HL-60/S4 treated with retinoic acid at 250 ng/mL for 4 days and 3 days (cell line): ENCODE measurements around the gene BBIP1.
"Not testable (repeated sequence)": the region's sequence is repeated elsewhere in the genome, so short reads cannot be mapped to it uniquely, and the experiment has no call there.

Experiments
- in situ Hi-C: fragments of 300-500 bp; cut with MboI; formaldehyde crosslinking; loops from 2 replicates; pipeline ENCODE4 v1.7.0; 2022; ENCODE audit warnings: low sequenced_read_pairs

Gene BBIP1

DNA sequence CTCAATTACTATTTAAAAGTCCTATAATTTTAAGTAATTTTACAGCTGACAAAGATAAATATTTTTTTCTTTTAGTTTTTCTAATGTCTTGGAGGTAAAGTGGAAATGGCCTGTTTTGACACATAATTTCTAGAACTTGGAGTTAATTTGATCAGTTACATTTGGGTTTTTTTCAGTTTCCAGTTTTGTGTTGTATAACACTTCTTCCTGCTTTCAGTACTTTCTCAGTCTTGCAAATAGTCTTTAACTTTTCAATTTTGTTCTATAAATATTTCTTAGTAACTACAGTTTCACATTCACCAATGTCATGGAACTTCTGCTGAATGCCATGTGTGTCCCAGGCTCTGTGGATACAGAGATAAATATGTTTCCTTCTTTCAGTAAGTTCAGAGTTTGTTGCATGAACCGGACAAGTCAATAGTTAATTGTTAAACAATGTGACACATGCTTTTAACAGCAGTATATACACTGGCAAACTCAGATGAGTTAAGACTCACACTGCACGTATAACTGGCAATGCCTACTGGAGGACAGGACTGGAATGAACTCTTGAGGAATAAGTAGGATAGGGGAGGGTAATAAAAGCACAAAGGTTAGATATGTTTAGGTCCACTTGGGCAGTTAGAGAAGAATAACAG, 5.0 kb upstream of the BBIP1 start:
- in situ Hi-C loops, result no loop called here

DNA sequence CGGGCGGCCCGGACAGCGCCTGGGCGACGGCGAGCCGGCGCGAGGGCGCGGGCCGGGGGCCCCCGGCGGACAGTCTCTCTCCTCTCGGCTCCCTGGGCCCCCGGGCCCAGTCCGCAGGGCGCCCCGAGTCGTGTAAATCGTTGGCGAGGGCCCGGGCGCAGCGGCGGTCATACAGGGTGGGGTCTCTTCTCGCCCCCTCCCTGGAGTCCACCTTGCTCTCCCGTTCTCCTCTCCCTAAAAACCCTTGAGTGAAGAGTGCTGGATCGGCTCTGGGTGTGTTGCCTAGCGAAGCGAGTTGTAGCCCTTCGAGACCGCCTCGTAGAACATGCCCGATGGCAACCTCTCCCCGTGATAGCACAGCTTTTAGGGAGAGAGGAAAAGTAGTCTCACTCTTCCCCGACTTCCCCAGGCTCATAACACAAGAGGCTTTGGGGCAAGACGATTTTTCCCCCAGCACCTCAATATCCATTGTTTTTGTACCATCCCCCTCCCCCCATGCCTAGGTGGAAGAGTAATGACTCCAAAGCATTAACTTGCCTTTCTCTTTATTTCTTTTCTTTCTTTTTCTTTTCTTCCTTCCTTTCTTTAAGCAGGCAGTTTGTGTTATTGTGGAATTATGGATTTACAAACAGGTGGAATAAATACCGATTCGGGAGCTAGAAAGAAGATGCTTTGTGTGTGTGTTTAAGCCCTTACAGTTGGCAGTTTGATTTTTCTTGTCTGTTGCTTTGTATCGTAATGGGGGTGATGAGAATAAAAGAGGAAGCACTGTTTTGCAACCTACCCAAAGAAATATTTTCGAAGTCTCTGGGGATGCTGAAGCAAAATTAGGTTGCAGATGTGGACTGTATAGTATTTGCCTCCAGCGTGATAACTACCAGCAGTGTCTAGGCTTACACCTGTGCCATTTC, 1.2 kb upstream of the BBIP1 start:
- in situ Hi-C loops, result no loop called here

DNA sequence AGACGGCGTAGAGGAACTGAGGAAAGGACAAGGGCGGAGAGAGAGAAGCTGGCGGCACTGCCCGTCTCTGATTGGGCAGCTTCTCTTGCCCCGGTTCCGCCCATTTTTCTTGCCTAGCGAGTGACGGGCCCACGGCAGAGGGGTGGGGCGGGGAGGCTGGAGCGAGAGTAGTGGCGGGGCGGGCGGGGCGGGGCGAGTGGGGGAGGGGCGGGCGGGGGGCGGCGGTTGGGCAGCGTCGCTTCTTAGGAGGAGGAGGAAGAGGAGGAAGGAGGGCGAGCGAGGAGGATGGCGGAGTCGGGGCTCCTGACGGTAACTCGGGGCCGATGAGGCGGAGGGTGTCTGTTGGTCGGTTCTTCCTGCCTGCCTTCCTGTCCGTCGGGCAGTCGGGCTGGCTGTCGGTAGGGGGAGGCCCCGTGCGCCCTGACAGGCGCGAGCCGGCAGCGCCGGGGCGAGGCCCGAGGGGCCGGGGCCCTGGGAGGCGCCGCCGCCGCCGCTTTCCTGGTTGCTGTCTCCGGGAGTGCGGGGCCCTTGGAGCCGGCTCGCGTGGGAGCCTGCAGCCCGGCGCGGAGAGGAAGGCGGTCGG, 460 bp upstream of the BBIP1 start, which contains the start of gene SHOC2:
SHOC2 (plus strand) TSS at position 256 of the 583 bp plus-strand sequence. CDS start 44,755 bp downstream, outside the sequence.
- in situ Hi-C loops, result no loop called here

DNA sequence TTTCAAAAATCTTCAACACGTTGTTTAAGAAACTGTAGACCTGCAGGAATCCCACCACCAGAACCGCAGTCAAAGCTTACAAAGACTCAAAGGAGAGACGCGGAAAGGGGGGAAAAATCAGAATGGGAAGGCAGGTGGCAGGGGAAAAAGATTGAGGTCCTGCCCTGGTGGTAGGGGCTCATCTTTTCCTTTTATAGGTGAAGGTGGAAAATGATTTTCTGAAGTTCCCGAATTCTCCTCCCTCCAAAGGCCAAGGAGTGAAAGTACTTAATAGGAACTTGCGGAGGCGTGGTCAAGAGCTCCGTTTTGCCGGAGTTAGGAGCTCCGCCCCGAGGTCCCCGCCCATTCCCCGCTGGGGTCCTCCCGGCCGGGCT, 724 bp downstream of the BBIP1 start:
- in situ Hi-C loops, result no loop called here

DNA sequence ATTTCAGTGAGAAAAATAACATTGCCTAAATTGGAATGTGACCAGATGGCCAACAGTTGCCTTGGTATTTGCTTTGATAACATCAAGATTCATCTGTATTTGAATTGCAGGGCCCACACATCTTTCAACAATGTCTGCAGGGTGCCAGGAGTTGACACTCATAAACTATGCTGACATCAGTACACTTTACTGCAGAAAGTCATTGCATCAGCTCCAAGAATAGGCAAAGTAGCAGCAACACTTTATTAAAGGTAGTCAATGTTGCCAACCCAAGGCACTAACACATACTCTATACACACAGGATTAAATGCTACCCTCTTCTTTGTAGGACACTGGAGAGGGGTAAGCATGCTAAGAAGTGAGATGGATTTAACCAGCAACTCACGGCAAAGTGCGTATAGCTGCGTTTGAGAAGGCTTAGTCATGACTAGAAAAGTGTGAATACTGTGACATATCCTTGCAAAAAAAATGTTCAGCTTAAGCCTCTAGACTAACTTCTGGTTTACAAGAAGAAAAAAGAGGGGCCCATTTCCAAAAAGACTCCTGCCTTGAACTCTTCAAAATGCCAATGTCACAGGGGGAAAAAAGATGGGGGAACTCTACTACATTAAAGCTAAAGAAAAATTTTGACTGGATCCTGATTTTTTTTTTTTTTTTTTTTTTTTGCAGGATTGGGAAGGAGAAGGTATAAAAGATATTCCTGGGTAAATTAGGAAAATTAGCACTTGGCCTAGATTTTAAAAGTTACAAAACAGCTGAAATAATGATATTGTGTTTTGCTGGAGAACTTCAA, 2.2 kb downstream of the BBIP1 start:
- in situ Hi-C loops, result no loop called here

DNA sequence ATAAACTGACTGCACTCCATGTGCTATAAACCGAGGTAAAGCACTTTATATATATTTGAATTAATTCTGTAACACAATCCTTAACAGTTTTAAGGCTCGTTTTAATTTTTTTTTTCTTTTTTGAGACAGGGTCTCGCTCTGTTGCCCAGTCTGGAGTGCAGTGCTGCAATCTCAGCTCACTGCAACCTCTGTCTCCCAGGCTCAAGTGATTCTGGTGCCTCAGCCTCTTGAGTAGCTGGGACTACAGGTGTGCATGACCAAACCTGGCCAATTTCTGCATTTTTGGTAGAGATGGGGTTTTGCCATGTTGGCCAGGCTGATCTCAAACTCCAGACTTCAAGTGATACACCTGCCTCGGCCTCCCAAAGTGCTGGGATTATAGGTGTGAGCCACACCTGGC, 3.4 kb downstream of the BBIP1 start:
- in situ Hi-C loops, result not testable (repeated sequence)

DNA sequence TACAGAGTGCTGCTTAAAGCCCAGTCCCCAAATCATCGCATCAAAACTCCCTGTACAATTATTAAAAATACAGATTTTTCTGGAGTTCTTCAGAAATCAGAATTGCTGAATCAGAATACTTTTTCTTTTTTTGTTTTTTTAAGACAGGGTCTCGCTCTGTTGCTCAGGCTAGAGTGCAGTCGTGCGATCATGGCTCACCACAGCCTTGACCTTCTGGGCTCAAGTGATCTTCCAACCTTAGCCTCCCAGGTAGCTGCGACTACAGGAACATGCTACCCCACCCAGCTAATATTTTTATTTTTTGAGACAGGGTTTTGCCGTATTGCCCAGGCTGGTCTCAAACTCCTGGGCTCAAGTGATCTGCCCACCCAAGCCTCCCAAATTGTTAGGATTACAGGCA, 3.9 kb downstream of the BBIP1 start:
- in situ Hi-C loops, result no loop called here

DNA sequence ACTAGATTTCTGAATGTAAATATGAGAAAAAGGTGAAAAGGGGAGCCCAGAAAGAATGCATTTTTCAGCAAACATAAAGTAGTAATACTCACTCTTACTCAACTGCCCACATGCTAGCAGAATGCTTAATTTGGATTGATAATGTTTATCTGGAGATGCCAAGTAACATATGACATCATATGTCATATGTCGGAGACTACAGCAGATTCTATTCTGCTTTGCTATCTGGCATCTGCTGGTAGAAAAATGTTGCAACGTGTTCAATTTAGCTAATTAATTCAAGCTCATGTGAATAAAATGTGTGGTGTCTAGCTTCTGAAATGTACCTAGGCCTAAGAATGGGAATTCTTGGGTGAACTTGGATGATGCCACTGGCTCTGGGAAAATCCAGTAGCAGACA, 4.5 kb downstream of the BBIP1 start:
- in situ Hi-C loops, result no loop called here

DNA sequence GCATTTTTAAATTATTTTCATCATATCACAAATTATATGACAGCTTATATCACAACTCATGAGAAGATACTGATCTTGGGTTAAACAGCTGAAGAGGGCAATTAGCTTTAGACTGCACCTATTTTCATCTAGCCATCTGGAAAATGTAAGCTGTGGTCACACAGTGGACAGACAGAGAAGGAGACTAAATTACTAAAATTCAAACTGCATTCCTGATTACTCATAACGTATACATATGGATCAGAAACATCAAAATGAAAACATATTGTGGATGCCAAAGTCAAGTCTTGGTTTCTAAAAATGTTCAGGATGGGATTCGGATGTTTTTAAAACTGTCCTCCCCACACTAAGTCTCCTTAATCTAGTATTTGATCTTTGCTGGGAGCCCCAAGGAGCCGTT, 6.6 kb downstream of the BBIP1 start:
- in situ Hi-C loops, result no loop called here

DNA sequence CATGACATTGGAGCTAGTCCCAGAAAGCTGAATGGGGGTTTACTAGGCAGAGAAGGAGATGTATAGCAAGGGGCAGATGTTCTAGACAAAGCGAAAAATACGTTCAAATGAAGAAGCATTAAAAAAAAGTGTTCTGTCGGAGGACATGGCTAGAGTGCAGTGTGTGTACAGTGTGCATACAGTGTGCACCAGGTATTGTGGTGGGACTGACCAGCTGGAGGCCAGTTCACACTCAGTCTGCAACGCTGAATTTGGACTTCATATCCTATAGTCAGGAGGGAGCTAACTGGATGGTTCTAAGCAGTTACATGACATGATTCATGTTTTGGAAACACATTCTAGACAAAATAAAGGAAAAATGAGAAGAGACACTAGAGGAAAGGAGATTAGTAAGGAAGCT, 8.8 kb downstream of the BBIP1 start:
- in situ Hi-C loops, result no loop called here

DNA sequence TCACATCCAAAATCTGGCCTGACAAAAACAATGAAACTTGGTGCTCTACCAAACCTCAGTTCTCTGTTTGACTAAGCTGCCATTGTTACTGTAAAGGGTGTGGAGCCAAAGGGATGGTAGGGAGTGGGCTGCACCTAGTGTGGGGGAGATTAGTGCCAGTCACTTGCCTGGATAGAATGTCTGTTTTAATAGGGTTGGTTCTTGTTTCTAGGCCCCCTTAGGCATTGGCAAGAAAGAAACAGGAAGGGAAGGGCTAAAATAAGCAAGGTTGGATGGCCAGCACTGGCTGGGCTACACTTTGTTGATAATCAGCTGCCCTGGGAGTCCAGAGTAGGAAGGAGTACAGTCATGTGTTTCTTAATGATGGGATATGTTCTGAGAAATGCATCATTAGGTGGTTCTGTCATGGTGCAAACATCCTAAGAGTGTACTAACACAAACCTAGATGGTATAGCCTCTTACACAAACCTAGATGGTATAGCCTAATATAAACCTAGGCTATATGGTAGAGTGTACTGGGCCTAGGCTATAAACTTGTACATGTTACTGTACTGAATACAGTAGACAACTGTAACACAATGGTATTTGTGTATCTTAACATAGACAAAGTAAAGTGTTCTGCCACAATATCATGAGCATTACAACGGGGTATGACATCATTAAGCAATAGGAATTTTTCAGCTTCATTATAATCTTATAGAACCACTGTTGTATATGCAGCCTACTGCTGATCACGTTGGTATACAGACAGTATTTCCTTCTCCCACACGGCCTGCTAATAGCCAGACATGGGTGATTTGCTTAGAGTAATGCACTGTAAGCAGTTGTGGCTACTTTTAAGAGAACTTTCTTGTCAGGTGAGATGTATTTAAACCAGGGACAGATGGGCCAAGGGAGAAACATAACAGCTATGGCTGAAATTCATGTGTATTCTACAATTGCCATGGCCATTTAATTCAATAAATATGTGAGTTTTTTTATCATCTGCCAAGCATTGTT, 15.4 kb downstream of the BBIP1 start:
- in situ Hi-C loops, result no loop called here

DNA sequence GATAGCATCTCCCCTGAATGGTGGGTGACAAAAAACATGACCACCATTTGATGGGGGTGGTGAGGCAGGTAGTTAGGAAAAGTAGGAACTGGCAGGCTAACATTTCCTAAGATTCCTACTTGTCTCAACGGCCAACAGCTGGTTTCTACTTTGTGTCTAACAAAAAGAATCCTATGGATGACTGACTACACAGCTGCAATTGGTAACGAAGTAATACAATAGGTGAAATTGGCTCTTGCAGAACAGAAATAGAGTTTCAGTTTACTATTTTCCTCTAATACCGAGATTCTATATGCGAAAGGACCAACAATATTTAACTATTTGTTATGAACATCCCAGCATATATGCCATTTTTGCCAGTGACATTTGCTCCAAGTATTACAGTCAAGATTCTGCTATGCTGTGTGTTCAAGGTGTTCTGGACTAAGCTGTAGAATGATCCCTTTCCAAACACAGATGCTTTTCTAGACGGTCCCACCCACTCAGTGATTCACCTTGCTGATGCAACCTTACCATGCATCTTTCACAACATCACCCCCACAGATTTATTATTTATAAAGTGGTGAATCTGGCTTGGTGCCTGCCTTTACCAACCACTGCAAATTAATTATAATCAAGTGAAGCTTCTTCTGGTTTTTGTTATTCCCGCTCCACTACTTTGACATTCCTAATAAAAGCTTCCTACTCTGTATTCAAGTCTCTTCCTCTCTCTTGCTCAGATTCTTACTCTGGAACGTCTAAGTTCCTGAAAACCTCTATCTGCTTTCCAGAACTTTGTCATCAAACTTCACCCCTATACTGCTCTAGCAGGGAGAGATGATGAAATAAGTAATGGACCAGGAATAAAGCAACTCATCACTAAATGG, 16.8 kb downstream of the BBIP1 start:
- in situ Hi-C loops, result no loop called here

DNA sequence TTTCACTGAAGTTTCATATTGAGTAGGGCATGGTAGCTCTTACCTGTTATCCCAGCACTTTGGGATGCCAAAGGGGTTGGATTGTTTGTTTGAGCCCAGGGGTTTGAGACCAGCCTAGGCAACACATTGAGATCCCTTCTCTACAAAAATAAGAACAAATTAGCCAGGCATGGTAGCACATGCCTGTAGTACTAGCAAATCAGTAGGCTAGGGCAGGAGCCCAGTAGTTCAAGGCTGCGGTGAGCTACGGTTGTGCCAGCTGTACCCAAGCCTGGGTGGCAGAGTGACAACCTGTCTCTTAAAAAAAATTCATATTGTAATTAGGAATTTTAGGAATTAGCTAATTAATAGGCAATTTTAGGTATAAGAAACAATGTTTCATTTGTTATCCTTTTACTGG, 18.0 kb downstream of the BBIP1 start:
- in situ Hi-C loops, result no loop called here

DNA sequence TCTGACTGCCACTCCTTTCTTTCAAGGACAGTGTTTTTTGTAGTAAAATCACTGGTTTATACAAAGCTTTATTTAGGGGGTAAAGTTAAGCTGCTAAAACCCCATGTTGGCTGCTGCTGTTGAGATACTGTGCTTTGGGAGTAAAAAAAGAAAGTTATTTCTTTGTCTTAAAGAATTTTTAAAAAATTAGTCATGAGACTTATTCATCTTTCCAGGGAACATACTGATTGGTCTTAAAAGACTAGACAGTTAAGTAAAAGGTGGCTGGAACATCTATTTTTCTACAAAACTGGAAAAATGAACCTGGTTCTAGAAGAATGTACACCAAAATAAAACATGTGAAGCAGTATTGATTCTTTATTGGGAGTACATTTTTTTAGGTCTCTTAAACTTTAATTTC, 20.6 kb downstream of the BBIP1 start:
- in situ Hi-C loops, result loop anchor here (25.0 kb wide), 1 partner anchor 286 kb away; no protein-coding TSS in a partner anchor

DNA sequence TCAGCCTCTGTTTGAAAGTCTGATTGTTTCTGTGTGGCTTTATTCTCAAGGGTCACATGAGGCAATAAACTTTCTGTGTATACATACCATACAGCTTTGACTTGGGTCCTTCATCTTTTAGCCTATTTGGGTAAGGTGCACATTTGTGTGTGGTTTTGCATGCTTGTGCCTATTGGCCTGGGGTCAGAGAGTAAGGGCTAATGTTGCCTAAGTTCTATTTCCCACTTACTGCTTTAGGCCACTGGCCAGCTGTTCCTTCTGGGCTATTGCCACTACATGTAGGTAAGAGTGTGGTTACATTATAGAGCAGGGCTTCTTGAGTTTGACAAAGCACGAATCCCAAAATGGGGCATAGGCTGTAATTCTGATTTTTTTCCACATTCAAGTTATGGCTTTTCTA, 21.8 kb downstream of the BBIP1 start:
- in situ Hi-C loops, result loop anchor here (25.0 kb wide), 1 partner anchor 285 kb away; no protein-coding TSS in a partner anchor

DNA sequence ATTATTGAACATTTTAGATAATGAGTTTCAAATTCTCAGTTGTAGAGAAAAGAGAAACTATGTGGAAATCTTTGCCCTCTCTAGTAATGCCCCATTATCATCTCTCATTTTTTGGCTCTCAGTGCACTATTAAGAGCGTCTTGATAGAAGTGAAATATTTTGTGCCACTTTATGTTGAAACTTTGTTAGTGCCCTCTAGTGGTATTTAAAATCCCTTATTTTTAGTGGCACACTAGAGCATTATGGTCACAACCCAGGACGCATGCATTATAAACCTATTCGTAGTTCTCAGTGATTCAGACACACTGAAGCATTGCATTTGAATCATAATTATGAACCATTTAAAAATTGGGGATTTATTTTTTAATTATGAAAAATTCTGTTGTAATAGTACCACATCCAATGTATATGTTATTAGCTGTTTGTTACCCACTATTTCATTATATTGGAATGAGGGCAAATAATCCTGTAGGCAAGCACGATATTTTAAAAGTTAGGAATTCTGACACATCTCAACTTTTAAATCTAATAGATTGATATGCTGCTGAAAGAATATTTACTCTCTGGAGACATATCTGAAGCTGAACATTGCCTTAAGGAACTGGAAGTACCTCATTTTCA, 25.3 kb downstream of the BBIP1 start:
- in situ Hi-C loops, result loop anchor here (25.0 kb wide), 1 partner anchor 281 kb away; no protein-coding TSS in a partner anchor

DNA sequence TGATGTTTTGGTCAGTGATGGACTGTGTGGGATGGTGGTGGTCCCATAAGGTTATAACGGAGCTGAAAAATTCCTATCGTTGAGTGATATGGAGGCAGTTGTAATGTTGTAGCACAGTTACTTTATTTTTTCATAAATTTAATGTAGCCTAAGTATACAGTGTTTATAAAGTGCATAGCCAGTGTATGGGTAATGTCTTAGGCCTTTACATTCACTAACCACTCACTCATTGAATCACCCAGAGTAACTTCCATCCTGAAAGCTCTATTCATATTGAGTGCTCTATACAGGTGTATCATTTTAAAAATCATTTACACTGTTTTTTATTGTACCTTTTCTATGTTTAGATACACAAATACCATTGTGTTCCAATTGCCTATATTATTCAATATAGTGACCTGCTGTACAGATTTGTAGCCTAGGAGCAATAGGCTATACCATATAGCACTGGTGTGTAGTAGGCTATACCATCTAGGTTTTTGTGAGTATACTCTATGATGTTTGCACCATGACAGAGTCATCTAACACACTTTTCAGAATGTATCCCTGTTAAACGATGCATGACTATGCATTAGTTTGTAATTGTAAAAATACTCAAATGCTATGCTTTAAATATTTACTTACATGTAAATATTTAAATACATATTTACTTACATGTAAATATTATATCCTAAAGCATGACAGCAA, 26.2 kb downstream of the BBIP1 start:
- in situ Hi-C loops, result loop anchor here (25.0 kb wide), 1 partner anchor 280 kb away; no protein-coding TSS in a partner anchor

DNA sequence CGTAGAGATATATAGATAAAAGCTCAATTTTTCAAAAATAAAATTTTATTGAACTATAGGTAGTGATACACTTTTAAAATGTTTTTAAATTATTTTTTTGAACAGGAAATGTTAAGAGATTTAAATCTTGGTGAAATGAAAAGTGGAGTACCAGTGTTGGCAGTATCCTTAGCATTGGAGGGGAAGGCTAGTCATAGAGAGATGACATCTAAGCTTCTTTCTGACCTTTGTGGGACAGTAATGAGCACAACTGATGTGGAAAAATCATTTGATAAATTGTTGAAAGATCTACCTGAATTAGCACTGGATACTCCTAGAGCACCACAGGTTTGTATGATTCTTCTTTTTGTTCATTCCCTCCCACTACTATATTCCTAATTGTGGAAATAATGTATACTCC, 31.4 kb downstream of the BBIP1 start:
- in situ Hi-C loops, result loop anchor here (25.0 kb wide), 1 partner anchor 275 kb away; no protein-coding TSS in a partner anchor
